GM12891 (cell line): ENCODE data around the gene TLR9.

ENCODE experiments used
- DNase-seq: peaks from one replicate; pipeline ENCODE4 v3.0.0; 2011; ENCODE audit warnings: low spot score; ENCODE audit not compliant: insufficient read length
- FAIRE-seq: peaks from 2 replicates; lab custom pipeline; 2011; peaks lifted over from hg19 to GRCh38; lab: Jason Lieb, UNC
- PAX5 ChIP-seq: IDR thresholded peaks from 2 replicates; pipeline ENCODE4 v1.6.1; 2011; ENCODE audit warnings: low read length, moderate library complexity, mild to moderate bottlenecking; ENCODE audit not compliant: insufficient read depth, severe bottlenecking
- POLR2A ChIP-seq: IDR thresholded peaks from 2 replicates; pipeline ENCODE4 v1.6.1; 2011; ENCODE audit warnings: low read depth, low read length, control low read depth
- POLR2AphosphoS5 ChIP-seq: IDR thresholded peaks from 2 replicates; pipeline ENCODE4 v1.6.1; 2011; ENCODE audit warnings: low read depth, low read length, control low read depth
- POU2F2 ChIP-seq: IDR thresholded peaks from 2 replicates; pipeline ENCODE4 v1.6.1; 2011; ENCODE audit warnings: low read depth, mild to moderate bottlenecking, control low read depth, low read length, moderate library complexity
- SPI1 ChIP-seq: IDR thresholded peaks from 2 replicates; pipeline ENCODE4 v1.6.1; 2011; ENCODE audit warnings: low read depth, low read length, control low read depth
- TAF1 ChIP-seq: IDR thresholded peaks from 2 replicates; pipeline ENCODE4 v1.6.1; 2011; ENCODE audit warnings: low read depth, low read length, control low read depth

Gene TLR9

GRCh38 chr3:52218937-52219650 lies 6.4 kb downstream of the TLR9 start:
- no peak for TF ChIP-seq TAF1
- TF ChIP-seq SPI1, result no peak
- TF ChIP-seq POLR2AphosphoS5, result no peak
- no peak for TF ChIP-seq PAX5
- no peak for TF ChIP-seq POLR2A
- TF ChIP-seq POU2F2, result no peak

GRCh38 chr3:52218454-52218853 lies 7.0 kb downstream of the TLR9 start:
- DNase-seq (no peak), FAIRE-seq (no peak)
- TF ChIP-seq PAX5, result no peak
- TF ChIP-seq POLR2AphosphoS5, result no peak
- TF ChIP-seq TAF1, result no peak
- no peak for TF ChIP-seq POLR2A
- no peak for TF ChIP-seq POU2F2
- no peak for TF ChIP-seq SPI1

More at GRCh38 chr3:52218937-52219650, 6.4 kb downstream of the TLR9 start:
- FAIRE-seq (no peak), DNase-seq (no peak)

- no peak for DNase-seq
- FAIRE-seq, result no peak
- no peak for TF ChIP-seq TAF1
- TF ChIP-seq SPI1, result no peak
- TF ChIP-seq POLR2AphosphoS5, result no peak
- no peak for TF ChIP-seq PAX5
- TF ChIP-seq POLR2A, result no peak
- TF ChIP-seq POU2F2, result no peak
These were observed 7.4 kb downstream of the TLR9 start for GRCh38 chr3:52218026-52218425.

GRCh38 chr3:52217409-52217805 lies 8.0 kb downstream of the TLR9 start:
- DNase-seq (no peak), FAIRE-seq (peak; percentile 70)
- TF ChIP-seq PAX5 (no peak), SPI1 (no peak), TAF1 (no peak), POLR2A (no peak), POU2F2 (no peak), POLR2AphosphoS5 (no peak)

GRCh38 chr3:52216585-52217408 lies 8.6 kb downstream of the TLR9 start:
- DNase-seq (no peak), FAIRE-seq (peak; percentile 45)
- TF ChIP-seq POLR2AphosphoS5, result no peak

DNA sequence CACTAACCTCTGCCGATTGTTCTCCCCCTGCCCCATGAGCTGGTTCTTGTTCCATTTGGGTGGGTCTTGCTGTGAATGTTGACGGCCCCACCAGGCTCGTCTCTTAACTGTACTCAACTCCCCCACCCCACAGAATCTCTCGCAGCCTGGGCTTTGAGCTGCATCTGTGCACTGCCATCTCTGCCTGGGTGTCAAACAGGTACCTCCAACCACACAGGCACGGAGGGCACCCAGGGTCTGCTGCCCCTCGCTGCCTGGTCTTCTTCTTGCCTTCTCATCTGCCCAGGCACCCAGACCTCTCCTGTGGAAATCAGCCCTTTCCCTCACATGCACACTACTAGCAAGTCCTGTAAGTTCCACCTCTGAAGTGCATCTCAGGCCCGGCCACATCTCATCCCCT lies 10.1 kb downstream of the TLR9 start:
- no peak for FAIRE-seq
- no peak for DNase-seq
- TF ChIP-seq TAF1, result no peak
- no peak for TF ChIP-seq POU2F2
- TF ChIP-seq POLR2A, result no peak
- TF ChIP-seq PAX5, result no peak
- no peak for TF ChIP-seq SPI1
- TF ChIP-seq POLR2AphosphoS5, result no peak

DNA sequence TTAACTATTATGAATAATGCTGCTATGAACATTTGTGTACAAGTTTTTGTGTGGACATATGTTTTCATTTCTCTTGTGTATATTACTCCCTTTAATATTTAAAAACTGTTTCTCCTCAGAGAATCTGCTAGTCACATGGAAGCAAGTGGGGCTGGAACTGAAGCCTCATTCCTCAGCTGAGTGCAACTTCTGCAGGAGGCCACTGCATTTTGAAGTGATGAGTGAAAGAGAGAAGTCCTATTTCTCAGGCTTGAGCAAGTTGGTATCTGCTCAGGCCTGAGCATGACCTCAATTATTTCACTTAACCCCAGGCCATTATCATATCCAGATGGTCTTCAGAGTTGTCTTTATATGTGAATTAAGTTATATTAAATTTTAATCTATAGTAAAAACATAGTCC lies 11.5 kb downstream of the TLR9 start:
- FAIRE-seq, result no peak

GRCh38 chr3:52213005-52213404 lies 12.4 kb downstream of the TLR9 start:
- TF ChIP-seq POLR2AphosphoS5 (no peak), POU2F2 (no peak), PAX5 (no peak), SPI1 (no peak), TAF1 (no peak), POLR2A (no peak)
- DNase-seq (no peak), FAIRE-seq (no peak)

More for the DNA sequence above, 11.5 kb downstream of the TLR9 start:
- DNase-seq, result no peak
- no peak for TF ChIP-seq TAF1

- DNase-seq (no peak), FAIRE-seq (no peak)
- TF ChIP-seq POU2F2 (no peak), POLR2A (no peak), PAX5 (no peak), TAF1 (no peak), POLR2AphosphoS5 (no peak), SPI1 (no peak)
These were observed 14.1 kb downstream of the TLR9 start for GRCh38 chr3:52211268-52211891.
